GM19467 (cell line): Measurements from ENCODE around the gene NHEJ1.

Experiments used
- ATAC-seq: cut with Tn5 transposase; IDR thresholded peaks from one replicate; pipeline ENCODE4 v1.9.1; 2021; ENCODE audit warnings: mild to moderate bottlenecking, moderate library complexity; ENCODE audit not compliant: unreplicated experiment

NHEJ1 gene

DNA sequence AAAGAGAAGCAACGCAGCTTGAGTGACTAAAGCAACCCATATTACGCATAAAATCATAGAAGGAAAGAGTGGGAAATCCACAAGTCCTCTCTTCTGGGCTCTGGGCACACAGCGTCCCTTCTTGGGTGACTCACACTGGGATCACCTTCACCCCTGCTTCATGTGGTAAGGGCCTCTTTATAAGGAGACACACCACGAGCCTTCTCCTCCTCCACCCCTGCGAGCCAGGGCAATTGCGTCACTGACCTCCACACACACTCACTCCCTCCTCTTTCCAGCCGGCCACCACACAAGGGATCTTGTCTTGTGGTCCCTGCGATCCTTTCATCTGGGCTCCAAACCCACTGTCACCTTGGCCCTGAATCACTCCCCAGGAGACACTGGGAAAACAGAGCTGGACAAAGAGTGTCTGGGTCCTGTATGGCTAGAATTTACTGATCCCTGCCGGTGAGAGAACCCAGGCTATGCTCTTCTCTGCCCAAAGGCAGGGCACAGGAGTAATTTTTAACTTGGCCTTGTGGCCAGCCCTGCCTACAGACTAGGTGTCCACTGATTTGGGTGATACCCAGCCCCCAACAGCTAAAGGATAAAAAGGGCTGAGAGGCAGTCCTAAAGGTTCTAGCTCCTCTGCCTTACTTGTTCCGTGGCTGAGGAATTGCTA lies 35.3 kb downstream of the NHEJ1 start:
- ATAC-seq: no peak

DNA sequence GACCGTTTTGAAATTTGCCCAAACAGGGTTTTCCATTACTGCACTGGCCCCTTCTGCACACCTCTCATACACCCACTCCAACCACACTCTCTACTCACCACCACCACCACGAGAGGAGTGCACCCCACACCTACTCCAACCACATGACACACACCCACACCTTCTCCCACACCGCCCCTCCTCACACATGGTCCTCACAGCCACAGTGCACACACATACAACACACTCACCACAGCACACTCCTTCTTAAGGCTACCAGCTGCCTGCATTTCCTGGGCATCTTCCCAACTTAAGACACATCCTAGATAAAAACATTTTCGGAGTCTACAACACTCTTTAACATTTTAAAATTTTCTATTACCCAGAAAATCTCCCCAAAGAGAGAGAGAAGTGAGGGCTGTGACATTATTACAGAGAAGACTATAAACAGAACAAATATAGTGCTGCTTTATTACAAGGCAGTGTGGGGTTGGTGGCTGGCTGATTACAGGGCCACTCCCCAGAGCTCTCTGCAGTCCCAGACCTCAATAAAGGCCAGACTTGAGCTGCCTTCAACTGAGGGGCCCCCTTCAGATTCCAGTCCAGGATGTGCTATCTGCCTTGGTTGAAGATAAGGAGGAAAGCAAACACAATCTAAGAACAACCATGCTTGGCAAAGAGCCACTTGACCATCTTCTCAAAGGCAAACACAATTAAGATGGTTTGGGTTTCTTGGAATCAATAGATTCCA lies 36.1 kb downstream of the NHEJ1 start:
- ATAC-seq: no peak

DNA sequence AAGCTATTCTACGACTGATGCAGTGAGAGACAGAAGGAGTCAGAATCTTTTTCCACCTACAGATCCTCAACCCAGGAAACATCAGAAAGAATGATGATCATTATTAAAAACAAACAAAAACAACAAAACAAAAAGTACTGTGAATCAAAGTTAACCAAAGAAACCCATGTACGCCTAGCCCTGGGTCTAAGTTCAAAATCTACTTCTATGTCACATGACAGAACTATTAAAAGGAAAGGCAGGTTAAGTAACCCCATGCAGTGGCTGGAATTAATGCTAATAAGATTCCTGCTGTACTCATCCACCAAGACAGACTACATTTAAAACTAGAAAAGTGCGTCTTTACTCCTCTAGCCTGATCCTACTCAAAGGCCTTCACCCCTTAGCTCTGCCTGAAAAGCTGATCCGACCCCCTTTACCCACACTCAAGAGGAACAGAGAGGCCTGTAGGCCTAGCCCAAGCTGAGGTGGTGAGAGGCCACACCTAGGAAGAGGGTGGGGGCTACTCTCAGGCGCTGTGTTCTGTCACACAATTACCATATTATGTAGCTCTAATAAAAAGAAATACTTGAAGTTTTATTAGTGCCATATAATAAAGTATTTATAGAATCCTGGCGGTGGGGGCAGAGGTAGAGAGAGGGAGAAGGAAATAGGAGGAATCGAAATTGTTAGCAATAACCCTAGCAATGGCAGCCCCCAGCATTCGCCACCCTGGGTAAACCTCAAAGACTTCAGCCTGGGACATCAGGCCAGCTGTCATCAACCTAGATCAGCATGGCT lies 37.1 kb downstream of the NHEJ1 start:
- ATAC-seq: no peak

DNA sequence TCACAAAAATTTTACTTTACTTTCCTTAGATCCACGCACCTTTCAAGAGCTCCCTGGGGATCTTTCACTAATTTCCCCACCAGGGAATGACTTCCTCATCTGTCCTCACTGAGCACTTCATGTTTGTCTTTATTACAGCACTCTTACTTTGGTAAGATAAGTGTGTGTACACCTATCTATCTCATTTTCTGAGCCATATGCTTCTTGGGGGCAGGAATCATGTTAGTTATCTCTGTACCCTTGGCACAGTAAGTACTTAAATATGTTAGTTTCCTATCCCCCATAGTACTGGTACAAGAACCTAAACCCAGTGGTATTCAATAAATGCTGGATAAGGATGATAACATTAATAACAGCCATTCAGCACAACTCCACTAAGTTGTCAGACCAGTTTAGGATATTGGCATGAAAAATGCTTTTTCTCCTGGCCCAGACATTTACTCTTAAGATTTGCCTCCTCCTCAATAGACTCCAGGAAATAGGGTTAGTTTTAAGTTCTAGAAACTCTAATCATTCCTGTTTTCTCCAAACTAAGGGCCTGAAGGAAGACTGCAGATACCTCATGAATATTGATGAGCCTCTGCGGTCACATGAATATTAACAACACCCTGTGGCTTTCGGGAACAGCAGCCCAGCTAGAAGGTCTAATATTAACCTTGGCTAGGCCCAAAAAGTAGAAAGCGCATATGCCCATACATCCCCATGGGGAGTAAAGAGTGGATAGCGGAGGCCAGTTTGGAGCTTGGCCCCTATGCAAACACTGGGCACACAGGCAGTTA lies 38.2 kb downstream of the NHEJ1 start:
- no peak for ATAC-seq

DNA sequence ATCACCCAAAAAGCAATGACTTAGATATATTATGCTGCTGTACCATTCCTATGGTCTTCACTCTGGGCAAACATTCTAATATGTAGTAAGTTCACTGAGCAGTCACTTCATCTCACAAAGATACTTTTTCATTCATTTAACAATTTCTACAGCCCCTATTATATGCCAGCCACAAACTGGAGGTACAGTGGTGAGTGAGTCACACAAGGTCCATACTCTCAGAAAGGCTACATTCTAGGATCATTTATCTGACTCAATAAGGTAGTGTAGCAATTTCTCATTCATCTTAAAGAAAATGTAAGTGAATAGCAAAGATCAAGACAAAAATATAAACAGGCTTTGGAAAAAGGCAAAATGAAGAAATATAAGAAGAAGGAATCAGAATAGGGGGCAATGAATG lies 40.5 kb downstream of the NHEJ1 start:
- ATAC-seq: no peak

DNA sequence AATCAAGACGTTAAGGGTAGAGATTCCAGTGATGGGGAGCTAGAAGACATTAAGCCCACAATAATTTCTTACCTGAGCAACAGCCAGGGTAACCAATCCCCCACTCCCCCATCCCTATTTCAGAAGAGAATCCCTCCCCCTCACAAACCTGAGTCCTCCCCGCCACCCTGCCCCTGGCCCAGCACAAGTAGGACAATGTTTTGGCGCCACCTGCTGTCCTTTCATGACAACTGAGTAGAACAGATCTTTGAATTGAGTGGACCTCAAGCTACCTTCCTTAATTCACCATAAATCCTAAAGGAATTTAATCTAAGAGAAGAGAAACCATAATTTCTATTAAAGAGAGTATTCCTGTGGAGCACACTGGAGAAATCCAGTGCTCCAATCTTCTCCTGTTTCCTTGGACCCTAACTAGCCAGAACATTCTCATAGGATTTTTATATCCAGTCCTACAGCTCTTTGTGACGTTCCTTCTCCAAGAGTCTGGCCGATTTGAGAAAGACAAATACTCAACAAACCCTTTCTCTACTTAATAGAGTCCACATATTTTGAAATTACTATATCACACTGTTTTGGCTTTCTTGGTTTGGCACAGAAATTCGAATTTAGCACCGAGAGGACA lies 41.1 kb downstream of the NHEJ1 start:
- no peak for ATAC-seq

DNA sequence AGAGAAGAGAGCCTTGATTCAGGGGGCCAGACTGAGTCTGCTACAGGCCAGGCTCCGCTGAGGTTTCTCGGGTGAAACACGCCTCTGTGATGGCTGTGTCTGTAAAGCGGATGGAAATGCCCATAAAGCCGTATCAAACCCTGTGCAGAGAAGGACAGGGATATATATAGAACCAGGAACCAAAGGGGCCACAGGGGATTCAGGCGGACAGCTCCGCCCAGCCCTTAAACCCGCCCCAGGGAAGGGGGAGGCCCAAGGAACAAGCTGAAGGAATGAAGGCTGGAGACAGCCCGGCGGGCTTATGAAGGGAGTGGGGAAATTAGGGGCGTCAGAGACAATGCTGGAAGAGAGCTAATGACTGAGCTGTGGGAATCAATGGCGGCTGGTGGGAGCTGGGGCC lies 42.1 kb downstream of the NHEJ1 start:
- ATAC-seq: no peak

DNA sequence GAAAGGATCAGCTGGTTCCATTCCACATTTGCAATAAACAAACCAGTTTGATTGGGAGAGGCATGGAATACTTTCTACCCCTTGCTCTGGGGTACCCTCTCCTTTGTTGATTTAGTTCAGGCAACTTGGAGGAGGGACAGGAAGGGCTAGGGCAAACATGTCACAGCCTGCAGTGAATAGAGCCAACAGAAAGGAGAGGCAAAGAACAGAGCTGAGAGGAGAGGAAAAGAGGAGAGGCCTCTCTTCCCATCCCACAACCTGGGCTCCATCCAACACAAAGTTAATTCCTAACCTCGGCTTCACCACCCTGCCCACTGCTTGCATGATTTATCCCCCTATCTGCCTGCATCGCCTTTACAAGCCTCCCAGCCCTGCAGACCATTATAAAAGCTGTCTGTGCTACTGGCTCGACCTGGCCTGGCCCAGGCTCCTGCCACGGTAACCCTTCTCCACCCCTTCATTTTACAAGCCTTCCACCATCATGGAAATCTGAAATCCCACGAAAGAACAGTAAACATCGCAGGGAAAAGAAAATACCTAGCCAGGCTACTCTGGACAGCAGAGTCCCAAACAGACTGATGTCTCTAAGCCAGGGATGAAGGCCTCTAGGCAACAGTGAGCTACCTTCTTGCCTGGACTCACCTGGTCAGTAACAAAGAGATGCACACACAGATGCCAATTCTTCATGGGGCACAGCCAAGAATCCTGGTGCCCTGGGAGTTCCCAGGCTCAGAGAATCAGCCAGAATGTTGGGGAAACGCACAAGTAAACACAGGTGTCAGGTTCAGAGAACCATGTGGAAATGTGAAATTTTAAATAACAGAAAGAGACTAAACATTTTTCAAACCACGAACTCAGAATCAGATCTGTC lies 43.6 kb downstream of the NHEJ1 start:
- no peak for ATAC-seq

DNA sequence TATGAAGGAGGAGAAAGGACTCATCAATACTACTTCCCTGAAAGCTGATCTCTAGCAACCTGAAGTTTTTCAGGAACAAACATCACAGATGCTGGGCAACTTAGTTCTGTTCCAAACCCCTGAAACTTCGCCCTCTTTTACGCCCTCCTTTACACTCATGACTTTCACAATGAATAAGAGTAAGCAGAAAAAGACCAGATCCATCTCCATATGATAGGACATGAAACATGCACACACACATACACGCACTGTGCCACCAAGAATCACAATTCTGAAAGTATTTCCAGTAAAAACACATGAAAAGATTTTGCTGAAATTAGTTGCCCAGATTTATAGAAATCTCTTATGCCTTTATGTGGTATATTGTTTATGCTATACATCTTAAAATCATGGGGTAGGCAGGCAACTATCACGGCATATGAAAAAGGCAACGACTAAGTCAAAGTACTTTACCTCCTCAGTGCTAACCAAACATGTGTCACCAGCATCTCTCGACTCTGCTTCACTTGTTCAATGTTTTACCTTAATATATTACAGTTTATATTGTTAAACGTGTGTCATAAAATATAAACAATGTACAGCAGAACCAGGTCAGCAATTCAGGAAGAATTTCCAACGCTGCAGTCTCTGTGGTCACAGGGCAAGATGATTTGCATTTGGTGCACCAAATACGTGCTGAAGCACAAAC lies 47.8 kb downstream of the NHEJ1 start:
- no peak for ATAC-seq

DNA sequence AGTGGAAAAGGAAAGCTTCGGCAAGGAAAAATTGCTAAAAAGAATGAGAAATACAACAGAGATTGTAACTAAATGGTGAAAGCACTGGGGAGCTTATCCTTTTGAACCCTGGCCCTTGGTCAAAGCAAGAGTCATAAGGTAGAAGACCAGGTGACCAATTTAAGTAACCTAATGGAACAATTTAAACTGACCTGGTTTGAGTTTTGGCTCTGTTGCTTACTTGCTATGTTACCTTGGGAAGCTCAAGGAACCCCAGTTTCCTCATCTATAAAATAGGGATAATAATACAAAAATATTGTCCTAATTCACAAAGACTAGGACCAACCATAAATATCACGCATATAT lies 48.6 kb downstream of the NHEJ1 start:
- ATAC-seq: no peak

DNA sequence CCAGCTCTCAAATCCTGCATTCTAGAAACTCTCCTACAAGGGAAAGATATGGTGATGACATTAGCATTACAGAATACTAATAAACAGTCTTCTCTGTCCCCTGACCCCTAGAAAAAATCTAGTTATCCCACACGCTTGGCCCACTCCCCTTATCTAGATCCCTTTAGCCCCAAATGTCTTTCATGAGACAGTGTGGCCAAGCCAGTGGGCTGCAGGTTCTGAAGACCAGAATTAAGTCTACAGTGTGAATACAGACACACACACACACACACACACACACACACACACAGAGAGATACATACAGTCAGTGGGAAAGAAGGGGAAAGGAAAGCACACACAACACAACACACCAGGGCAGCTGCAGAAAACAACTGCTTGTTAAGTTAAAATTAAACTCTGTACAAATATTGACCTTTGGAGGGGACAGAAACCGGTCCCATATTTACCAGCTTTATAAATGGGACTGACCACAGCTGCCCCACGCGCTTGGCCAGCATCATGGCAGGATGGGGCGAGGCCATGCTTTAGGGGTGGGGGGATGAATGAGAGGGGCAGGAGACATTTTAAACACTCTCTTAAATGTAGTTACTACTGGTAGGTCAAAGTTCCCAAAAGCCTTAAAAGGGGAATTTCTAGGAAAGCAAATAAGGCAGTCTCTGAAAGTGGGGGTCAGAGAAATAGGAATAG lies 49.1 kb downstream of the NHEJ1 start:
- no peak for ATAC-seq

DNA sequence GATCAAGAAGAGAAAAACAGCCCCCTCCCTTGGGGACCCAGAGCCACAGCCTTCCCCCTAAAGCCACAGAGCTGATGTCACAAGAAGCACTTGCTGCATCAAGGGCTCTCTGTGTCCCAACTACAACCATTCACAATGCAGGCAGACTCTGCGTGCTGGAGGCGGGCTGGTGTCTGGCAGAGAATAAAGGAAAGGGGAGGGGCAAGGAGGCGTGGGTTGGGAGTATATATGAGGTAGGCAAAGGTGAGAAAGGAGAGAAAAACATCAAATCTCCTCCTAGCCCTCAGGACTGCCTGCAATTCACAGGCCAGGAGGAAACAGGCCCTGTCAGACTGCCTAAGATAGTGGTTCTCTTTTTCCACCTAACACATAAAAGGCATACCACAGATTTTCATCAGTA lies 51.1 kb downstream of the NHEJ1 start:
- no peak for ATAC-seq

DNA sequence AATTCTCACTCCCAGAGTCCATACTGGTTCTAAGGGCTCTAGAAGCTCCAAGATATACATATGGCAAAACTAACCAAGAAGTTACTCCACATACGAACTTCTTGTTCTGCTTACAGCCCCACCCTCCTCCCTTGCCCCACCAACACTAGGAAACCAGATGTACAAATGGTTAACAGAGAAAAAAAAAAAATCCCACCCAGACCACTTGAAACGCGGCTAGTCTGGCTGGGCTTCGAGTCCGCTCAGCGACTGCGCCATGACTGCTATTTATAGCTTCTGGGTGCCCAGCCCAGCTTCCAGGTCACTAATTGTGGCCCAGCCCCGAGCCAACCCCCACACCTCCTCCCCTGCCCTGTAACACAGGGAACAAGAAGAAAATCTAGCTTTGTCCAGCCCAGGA lies 52.9 kb downstream of the NHEJ1 start:
- no peak for ATAC-seq

DNA sequence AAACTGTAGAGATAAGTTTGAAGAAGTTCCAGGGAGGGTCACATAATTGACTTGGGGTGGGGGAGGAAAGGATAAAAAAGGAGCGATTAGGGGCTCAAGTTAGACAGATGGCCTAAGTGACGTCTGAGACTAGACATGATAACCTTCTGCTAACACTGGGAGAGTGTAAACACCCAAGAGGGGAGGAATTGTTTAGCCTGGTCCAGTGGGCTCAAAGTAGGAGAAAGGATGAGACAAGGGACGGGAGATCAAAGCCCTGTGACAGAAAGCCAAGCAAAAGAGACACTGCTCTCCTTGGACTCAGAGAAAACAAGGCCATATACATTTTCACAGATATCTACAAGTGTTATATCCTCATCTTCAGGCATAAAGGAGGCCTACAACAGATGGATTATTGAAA lies 54.4 kb downstream of the NHEJ1 start:
- ATAC-seq: no peak

DNA sequence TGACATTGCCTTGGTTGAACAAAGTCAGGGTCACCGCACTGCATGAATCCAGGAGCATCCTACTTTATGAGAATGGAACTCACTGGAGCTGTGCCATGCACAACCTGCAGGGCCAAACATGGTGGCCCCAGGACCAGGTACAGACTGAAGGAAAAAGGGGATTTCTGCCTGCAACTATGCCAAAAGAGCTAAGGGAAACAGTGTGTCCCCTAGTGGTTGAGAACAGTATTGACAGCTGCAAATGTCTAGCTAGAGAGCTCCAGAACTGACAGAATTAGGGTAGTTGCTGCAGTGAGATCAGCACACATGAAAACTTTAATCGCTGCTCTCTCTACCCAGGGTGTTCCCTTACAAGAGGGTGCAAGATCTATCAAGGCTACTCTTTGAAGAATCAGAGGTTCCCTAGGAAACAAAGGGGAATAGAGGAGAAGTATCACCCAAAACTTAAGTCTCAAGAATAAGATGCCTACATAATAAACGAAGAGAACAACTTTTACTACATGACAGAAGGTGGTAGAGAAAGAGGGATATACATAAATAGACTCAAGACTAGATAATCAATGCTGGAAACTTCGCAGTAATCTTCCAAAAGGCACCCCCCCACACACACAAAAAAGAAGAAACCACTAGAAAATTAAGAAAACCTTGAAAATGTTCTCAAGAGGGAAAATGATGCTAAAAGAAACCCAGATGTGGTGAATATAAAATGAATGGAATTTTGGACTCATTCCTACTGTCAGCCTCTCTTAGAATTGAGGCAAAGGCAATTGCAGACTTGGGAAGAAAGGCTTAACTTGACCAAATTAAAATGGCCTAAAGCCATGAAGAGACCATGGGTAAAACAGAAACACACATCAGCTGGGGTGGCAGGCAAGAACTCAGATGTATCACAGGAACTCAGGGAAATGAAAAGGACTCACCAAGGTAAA lies 56.2 kb downstream of the NHEJ1 start:
- no peak for ATAC-seq

DNA sequence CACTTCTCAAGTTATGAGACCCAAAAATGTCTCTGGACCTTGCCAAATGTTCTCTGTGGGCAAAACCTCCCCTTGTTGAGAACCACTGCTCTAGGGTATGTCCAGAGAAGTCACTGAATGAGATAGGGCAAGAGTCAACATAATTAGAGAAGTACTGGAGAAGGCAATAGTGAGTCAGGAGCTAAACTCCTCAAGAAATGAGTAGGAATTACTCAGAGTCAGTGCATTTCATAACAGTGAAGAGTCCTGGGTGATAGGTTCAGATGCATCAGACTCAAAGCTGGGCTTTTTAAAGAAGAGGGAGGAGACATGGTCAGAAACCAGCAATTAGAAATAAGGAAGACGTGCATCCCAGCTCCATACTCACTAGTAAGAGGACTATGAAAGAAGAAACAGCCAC lies 61.3 kb downstream of the NHEJ1 start:
- ATAC-seq: no peak

DNA sequence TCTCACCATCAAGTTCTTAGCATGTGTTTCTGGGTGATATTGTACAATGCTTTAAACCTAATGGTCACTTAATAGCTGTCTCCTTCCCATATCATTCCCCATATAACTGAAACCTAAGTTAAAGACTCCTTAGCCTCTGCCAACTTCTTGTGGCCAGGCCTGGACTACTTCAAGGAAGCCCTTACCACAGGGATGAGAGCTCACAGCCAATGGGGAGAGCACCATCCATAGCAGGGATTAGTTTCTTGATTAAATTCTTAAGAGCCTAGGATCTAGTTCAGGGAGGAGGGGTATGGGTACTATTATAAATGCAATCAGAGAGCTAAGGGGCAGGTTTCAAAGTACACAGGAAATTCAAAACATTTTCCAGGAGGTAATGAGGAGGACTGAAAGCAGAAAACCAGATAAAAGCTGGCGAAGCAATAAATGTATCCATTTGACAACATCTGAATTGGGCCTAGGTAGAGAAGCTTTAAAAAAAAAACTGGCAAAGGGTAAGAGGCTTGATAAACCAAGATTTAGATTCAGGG lies 65.1 kb downstream of the NHEJ1 start:
- no peak for ATAC-seq

DNA sequence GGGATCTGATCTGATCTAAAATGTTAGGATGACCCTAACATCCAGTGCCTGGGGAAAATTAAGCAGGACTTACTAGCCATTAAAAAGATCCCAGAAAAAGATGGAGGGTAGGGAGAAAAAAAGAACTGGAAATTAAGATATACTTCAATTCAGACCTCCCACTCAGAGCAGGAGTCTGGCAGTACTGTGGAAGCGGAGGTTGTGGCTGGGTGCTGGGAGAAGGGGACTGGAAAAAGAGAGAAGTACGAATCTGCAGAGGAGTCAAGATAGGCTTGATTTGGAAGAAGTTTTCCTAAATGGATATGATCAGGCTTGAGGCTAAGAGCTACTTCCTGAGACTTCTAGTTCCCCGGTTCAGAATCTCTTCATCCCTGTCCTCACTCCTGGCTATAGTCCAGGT lies 66.4 kb downstream of the NHEJ1 start:
- no peak for ATAC-seq
